A673 (cell line): ENCODE data around the gene CRYGC.

Experiments used
- EZH2 ChIP-seq: fragments of 200-600 bp; sonication (generic); IDR thresholded peaks from 2 replicates; pipeline ENCODE4 v1.6.1; 2017; ENCODE audit warnings: borderline replicate concordance, low read depth, mild to moderate bottlenecking, mixed read lengths, antibody characterized with exemption, low read length; ENCODE audit not compliant: poor library complexity, severe bottlenecking
- TF ChIP-seq, protein P1 (sequence below): fragments of 300-800, 200-600 bp; sonication (generic); conservative IDR thresholded peaks from 2 replicates; pipeline ENCODE4 v1.5.1; 2017; ENCODE audit warnings: low read depth, mild to moderate bottlenecking, antibody characterized with exemption, low read length, moderate library complexity, mixed read lengths

DNA sequence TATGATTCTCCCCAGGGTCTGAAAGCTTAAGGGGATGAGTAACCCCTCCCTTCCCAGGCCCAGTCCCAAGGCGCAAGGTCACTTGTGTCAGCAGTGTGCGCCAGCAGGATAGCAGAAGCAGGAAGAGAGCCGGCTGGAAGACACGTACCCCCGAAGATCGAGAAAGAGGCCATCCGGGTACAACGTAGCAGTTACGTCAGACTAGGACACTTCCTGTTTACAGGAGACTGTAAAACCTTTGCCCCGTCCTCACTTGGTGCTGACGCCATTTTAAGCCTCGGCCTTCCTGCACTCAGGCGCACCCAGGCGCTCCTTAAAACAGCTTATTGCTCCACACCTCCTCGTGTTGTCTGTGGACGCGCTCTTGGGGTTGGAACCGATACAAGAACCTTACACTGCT lies 9.8 kb upstream of the CRYGC start:
- TF ChIP-seq, protein P1, sequence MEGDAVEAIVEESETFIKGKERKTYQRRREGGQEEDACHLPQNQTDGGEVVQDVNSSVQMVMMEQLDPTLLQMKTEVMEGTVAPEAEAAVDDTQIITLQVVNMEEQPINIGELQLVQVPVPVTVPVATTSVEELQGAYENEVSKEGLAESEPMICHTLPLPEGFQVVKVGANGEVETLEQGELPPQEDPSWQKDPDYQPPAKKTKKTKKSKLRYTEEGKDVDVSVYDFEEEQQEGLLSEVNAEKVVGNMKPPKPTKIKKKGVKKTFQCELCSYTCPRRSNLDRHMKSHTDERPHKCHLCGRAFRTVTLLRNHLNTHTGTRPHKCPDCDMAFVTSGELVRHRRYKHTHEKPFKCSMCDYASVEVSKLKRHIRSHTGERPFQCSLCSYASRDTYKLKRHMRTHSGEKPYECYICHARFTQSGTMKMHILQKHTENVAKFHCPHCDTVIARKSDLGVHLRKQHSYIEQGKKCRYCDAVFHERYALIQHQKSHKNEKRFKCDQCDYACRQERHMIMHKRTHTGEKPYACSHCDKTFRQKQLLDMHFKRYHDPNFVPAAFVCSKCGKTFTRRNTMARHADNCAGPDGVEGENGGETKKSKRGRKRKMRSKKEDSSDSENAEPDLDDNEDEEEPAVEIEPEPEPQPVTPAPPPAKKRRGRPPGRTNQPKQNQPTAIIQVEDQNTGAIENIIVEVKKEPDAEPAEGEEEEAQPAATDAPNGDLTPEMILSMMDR: no peak
- TF ChIP-seq EZH2: no peak
